HepG2 (cell line): ENCODE results near the gene CAPZA2.

Experiments used
- ATAD3A ChIP-seq: sonication (generic); formaldehyde crosslinking; IDR thresholded peaks from 2 replicates; pipeline ENCODE4 v1.4.0; 2020; ENCODE audit warnings: missing genetic modification reagents
- BHLHE40 ChIP-seq: IDR thresholded peaks from 2 replicates; pipeline ENCODE4 v1.6.1; 2011; ENCODE audit warnings: low read length, improper control_type of control experiment
- CBX5 ChIP-seq: sonication (generic); formaldehyde crosslinking; IDR thresholded peaks from 2 replicates; pipeline ENCODE4 v1.4.0; 2020; ENCODE audit warnings: missing genetic modification reagents, borderline replicate concordance
- CTCF ChIP-seq: sonication (generic); formaldehyde crosslinking; IDR thresholded peaks from 2 replicates; pipeline ENCODE4 v1.5.0; 2020; ENCODE audit warnings: mild to moderate bottlenecking, missing genetic modification reagents, moderate library complexity
- FOXM1 ChIP-seq: sonication (generic); formaldehyde crosslinking; IDR thresholded peaks from 2 replicates; pipeline ENCODE4 v1.5.0; 2020; ENCODE audit warnings: missing genetic modification reagents
- GATAD2A ChIP-seq: IDR thresholded peaks from 2 replicates; pipeline ENCODE4 v1.6.1; 2016
- KDM4B ChIP-seq: sonication (generic); formaldehyde crosslinking; IDR thresholded peaks from 2 replicates; pipeline ENCODE4 v1.4.0; 2020; ENCODE audit warnings: missing genetic modification reagents
- KDM5B ChIP-seq: sonication (generic); formaldehyde crosslinking; IDR thresholded peaks from 2 replicates; pipeline ENCODE4 v1.4.0; 2020; ENCODE audit warnings: missing genetic modification reagents, mild to moderate bottlenecking, borderline replicate concordance
- KLF9 ChIP-seq: IDR thresholded peaks from 2 replicates; pipeline ENCODE4 v1.6.1; 2016; ENCODE audit warnings: low read depth
- RFXAP ChIP-seq: sonication (generic); formaldehyde crosslinking; IDR thresholded peaks from 2 replicates; pipeline ENCODE4 v1.4.0; 2020; ENCODE audit warnings: missing genetic modification reagents, borderline replicate concordance
- SMARCE1 ChIP-seq: fragments of 450-650 bp; IDR thresholded peaks from 2 replicates; pipeline ENCODE4 v1.6.1; 2017; ENCODE audit warnings: borderline replicate concordance
- TAF1 ChIP-seq: sonication (generic); formaldehyde crosslinking; IDR thresholded peaks from 2 replicates; pipeline ENCODE4 v1.4.0; 2020; ENCODE audit warnings: missing genetic modification reagents
- ZBTB25 ChIP-seq: IDR thresholded peaks from 2 replicates; pipeline ENCODE4 v1.6.1; 2018; ENCODE audit warnings: missing genetic modification reagents
- ZNF510 ChIP-seq: sonication (generic); formaldehyde crosslinking; IDR thresholded peaks from 2 replicates; pipeline ENCODE4 v1.4.0; 2020; ENCODE audit warnings: low read depth, mild to moderate bottlenecking, missing genetic modification reagents

- no peak for TF ChIP-seq SMARCE1
- TF ChIP-seq ZNF510 = no peak
- TF ChIP-seq TAF1 = no peak
- TF ChIP-seq ZBTB25 (CRISPR knock-in tag) = no peak
- TF ChIP-seq CTCF (CRISPR knock-in tag) = no peak
- TF ChIP-seq CBX5 (CRISPR knock-in tag) = no peak
- TF ChIP-seq FOXM1 (CRISPR knock-in tag) = no peak
- no peak for TF ChIP-seq KLF9 (CRISPR knock-in tag)
- no peak for TF ChIP-seq ATAD3A (CRISPR knock-in tag)
- TF ChIP-seq KDM4B (CRISPR knock-in tag) = no peak
- TF ChIP-seq GATAD2A (CRISPR knock-in tag) = no peak
- no peak for TF ChIP-seq RFXAP
- no peak for TF ChIP-seq KDM5B (CRISPR knock-in tag)
- no peak for TF ChIP-seq BHLHE40
Measured at GRCh38 chr7:116840256-116840655, 22.1 kb upstream of the CAPZA2 start.
